Frontal cortex (tissue), 4 donors: Measurements from ENCODE around the gene PTH1R. TPM values are rescaled to one million over a fixed set of nuclear protein-coding genes. Genes with fewer than 3 reads are reported as not detected.
A peak's percentile ranks its signal among the peaks of the same experiment; 100 is the strongest.

Experiments used
- DNase-seq, 2 donors: peaks; one replicate each; pipeline ENCODE4 v3.0.0; 2012; ENCODE audit warnings: low spot score in 2 of 2
- FAIRE-seq: peaks from 2 replicates; lab custom pipeline; 2012; peaks lifted over from hg19 to GRCh38; lab: Jason Lieb, UNC
- total RNA-seq: library from RNA; depleted of rRNA; stranded (reverse); fragments of >200 nt; gene quantifications from one replicate; pipeline ENCODE4 v1.2.3, GENCODE V29; 2014
- donor health status: control.
- donor health status: control.
- donor health status: control.

PTH1R gene
- total RNA-seq, 1 donor from 2014 or later = 2.0 TPM

DNA sequence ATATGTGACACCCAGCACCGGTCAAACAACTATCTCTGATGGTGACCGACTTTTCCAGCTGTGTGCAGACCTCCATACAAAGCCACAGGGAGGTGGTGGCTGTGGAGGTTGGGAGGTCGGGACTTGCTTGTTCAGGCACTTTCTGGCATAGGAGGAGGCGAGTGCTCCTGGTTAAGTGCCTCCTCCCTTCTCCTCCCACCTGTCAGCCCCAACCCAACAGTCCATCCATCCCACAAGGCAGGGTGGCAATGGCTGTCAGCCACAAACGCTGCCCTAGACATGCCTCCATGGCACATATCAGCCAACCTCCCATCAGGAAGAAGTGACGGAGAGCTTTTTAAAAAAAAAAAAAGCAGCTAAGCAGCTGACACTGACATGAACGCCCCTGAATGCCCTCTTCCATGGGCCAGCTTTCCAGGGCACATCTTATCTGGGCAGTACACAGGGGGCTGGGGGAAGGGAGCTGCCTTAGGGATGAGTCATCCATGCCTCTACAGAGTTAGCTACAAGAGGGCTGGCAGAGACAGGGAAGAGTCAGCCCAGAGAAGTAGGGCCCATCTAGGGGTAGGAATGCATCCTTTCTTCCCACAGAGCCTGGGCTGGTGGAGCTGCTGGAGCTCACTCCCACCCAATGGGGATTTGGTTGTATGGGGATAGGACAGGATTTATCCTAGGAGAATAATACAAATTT, 57.8 kb downstream of the PTH1R start:
- FAIRE-seq (no peak), DNase-seq (peak in 1 of 2 donors; percentile 65)

DNA sequence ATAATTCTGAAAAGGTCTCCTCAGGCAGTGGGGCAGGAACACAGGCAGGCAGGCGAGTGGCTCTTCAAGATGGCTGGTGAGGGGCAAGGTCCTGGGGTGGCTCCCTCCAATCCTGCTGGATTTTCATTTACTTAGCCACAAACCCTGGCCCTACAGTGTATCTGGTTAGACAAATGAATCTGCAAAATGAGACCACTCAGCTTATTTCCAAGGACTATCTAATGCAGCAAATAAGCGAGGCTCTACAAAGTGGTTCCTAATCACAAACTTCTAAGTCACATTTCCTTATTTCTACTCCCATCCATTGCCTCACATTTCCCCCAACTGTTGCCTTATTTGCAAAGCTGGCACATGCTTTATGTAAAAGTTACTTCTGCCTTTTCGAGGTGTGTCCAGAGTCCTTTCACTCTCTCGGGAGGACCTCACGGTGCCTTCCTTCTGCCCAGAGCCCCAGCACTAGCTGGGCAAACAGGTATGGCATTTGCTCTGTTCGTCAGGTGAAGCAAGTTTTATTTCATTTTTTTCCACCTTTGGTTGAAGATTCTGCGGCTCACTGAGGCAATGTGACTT, 58.6 kb downstream of the PTH1R start:
- DNase-seq (no peak), FAIRE-seq (no peak)

DNA sequence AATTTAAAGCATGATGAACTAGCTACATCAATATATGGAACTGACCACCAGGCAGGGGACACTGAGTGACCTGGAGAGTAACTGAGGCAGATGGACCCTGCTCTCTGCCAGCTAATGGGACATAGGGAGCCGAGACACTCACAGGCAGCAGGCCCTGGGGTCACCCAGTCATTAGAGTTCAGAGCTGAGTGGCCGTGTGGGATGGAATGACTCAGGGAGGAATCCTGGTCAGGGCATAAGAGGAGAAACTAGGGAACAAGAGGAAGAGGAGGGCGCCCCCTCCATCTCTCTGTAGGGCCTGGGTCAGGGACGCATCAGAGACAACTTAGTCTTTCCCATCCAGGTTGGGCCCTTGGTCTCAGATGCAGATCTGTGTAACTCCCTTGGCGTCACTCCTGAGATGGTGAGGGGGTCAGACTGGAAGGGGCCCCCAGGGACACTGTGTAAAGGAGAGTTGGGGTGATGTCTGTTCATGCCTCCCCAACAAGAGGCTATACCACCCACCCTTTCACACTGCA, 59.3 kb downstream of the PTH1R start:
- no peak for FAIRE-seq
- DNase-seq = no peak

DNA sequence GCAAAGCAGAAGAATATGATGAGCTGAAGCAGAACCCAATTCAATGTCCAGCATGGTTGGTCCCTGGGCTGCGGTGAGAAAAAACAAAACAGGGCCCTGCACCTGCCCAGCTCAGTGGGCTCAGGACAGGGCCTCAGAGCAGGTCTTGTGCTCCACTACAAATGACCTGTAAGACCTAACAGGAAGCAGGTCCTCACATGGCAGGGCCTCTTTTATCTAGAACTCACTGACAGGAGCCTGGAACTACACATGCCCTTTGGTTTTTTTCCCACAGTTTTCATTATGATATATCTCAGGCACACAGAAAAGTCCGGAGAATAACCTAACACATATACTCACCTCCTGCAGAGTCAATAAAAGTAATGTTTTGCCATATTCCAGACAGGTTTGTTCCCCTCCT, 60.6 kb downstream of the PTH1R start:
- no peak for DNase-seq

DNA sequence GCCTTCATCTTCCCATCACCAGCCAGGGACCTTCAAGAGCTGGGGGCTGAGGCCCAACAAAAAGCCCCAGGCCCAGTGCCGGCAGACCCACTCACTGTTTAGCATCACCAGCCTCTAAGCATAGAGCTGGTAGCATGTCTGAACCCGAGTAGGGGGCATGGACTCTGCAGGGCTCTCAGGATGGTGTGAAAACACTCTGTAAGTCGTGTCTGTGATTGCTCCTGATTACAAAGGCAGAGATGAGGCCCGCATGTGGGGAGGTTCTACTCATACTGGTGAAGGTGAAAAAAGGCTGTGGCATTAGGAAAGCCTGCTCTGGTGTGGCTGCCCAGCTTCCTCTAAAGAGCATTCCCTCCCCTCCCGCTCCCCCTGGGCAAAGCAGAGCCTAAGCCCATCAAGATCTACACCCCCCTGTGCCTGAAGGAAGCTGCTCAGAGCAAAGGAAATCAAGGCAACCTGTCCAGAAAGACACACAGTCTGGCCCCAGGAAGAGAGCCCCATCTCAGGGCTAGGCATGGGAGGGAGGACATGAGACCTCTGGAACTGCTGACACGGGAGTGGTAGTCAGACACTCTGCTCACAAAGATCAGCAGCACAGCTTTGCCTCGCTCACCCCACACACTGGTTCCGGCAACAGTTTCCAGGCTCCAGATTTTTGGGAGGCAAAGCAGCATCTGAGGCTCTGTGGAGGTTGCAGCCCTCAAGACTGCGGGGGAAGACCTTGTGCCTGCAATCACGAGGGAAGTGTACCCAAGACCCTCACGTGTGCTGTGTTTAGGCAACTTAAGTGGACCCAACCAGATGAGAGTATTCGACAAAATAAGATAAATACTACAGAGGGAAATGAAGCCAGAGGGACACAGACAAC, 62.3 kb downstream of the PTH1R start:
- FAIRE-seq (no peak), DNase-seq (no peak)

More for the DNA sequence above, 60.6 kb downstream of the PTH1R start:
- no peak for FAIRE-seq

DNA sequence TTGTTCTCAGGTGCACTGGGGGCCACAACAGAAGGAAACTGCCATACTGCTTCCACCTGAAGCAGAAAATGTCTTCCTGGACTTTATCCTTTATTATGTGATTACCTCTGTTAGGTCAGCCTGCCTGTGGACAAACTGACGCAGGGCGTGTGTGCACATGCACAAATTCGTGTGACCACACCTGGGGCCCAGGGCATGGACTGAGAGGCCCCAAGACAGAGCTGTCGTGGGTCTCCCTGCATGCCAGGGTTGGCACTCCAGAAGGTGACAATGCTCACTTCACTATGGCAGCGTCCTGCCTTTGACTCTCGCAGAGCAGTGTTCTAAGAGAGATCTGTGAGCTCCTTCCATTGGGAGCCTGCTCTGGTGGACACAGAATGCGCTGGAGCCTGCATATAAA, 64.6 kb downstream of the PTH1R start:
- DNase-seq = no peak
- FAIRE-seq = no peak

DNA sequence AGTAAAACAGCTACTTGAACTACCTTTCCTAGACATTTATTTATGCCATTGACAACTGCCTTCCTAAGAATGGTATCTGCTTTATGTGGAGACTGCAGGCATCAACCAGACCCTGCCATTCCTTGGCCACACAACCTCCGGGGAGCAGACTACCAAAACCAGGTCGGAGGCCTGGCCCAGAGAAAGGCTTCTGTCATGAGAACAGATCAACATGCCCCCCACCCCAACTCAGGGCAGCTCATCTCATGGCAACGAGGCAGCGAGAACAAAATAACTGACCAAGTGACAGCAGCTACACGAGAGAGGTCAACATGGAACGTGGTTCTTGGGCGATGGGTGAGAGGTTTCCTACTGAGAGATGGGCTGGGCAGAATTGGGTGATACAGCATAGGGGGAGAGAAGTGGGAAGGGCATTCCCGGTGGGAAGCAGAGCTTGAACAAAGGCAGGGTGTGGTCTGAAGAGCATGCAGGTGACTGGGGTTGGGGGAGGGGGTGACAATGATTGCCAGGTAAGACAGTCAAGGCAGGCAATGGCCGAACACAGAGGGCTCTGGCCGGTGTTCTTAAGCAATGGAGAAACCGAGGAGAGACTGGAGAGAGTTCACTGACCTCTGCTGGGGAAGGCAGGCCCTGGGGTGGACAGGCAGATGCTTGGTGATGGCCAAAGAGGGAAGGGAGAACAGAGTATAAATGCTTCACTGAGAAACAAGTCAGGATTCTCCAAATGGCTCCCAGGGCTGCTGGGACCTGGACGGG, 65.1 kb downstream of the PTH1R start:
- DNase-seq (no peak), FAIRE-seq (no peak)

DNA sequence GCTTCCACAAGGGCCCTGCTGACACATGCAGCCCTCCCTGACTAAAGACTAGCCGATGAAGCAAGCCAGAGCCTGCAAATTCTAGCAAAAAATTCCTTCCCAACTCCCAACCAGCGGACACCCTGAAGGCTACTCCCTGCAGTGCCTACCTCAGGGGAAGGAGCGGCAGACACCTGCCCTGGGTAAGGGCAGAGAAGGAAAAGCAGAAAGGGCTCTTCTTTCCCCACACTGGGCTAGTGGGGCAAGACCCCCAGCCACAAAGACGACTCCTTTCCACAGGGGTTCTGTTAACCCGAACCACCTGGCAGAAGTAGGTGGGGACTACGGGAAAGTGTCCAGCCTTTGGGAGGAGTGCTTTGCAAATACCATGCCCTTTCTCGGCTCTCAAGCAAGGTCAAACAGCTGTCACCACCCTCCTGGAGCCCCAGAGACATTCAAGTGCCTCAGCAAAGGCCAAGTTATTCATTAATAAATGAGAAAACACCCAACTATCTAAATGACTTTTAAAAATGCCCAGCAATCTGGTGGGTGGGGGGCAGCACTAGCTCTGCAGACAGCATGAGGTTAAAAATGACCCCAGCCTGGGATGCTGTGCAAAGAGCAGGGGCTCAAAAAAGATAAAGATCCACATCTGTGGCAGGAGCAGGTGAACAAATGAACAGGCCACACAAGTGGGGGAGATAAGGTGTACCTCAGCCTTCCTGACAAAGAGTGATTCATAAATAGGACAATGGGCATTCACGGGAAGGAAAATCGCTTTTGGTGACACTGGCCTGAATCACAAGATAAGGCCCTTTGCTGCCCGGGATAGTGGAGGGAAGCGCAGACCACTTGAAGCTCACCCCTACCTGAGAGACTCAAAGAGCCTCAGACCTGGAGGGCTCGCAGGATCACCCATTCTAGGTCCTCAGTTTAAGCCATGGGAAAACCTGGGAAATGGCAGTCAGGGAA, 66.0 kb downstream of the PTH1R start:
- FAIRE-seq (no peak), DNase-seq (no peak)

DNA sequence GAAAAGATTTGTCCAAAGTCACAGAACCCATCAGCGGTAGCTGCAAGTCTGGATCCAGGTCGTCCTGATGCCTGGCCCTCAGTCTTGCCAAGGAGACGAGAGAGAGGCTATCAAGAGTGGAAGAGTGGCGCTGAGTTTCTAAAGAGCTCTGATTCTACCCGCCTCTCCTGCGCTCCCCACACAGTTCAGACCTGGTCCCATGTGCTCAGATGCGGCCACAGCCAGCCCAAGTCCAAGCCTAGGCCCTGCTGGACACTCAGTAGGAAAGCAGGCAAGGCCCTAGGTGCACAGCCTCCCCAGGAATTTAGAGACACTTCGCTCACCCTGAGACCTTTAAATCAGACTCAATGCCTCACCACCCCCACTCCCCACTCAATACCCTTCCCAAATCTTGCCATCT, 66.7 kb downstream of the PTH1R start:
- DNase-seq = no peak
- FAIRE-seq = no peak

DNA sequence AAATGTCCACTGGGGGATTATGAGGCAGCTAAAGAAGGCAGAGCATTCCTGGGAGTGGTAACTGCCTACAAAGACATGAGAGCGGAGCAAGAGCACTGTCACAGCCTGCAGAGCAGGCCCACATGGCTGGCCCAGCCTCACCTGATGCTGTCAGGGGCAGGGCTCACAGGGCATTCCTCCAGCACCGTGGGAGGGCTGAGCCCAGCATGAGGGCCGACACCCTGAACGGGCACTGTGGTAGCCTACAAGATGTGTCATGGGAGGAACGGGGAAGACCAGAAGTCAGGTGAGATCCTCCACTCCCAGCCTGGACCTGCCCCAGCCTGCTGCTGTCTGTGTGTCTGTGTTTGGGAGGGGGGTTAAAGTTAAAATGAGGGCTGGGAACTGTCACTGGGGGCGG, 68.9 kb downstream of the PTH1R start:
- DNase-seq (no peak), FAIRE-seq (no peak)

DNA sequence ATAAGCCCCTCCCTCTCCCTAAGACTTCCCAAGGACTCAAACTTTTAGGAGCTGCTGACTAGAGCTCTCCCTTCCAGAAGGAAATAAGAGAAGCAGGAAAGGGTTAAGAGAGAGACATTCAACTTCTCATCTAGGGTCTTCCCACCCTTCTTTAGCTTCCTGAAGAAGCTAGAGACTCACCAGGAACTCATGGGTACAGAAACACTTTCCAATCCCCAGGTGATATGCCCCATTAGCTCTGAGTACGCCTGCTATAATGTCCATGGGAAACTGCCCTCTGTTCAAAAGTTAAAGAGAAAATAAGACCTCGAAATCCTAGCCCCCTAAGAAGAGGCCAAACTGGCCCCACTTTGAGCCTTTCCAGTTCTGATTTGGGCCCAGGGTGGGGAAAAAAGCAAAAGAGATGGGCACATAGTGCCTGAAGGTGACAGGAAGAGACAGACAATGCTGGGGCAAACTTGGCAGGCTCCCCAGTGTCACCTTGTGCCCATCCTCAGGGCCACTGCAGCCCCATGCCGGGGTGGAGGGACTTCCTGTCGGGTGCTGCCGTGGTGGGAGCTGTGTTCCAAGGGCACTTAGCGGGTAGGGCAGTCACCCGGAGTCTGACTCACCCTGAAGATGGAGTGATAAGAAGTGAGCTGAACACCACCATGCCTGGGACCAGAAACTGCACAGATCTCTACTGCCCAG, 69.5 kb downstream of the PTH1R start:
- DNase-seq (no peak), FAIRE-seq (no peak)

DNA sequence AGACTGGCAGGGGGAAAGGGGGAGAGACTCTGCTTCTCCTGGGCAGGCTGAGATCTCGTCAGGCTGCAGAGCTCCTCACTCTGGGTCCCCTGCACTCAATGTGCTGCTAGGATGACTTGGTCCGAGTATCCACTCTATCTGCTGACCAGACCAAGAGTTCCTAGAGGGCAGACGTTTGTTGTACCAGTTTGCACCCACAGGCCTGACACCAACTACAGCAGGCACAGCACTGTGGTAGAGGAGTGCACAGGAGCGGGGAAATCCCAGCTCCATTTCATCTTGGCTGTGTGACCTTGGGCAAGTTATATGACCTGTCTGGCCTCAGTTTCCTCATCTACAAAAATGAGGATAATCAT, 70.0 kb downstream of the PTH1R start:
- DNase-seq = no peak
- FAIRE-seq = no peak

DNA sequence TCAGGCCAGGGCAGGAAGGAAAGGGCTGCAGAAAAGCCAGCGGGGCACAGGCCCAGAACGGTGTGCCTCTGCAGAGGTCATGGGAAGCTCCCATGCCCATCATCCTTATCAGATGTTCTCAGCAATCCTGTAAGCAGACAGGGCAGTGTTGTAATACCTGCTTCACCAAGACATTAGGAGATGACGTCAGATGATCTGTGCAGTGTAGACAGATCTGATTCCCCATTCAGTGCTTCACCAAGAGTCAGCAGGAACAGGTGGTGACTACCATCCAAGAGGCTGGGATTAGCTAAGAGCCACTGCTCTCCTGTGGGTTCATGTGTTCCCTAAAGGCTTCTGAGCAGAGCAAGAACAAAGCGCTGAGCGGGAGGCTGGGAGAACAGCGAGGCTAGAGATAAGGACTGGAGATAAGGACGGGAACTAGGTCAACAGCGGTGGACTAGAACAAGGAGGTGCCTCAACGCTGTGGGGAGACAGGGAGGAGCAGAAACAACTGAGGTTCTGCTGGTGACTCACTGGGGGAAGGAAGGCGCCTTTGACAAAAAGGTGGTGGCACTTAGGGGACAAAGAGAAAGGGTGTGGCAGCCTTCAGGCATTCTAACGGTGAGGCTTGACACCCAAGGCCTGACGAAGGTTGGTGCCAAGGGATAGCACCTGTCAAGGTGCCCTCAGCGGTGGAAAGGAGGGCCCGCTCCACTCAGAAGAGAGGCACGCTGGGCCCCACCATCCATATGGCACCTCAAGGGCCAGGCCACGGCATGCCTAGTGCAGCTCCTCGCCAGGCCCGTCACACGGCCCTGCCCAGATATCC, 70.7 kb downstream of the PTH1R start:
- FAIRE-seq (no peak), DNase-seq (no peak)

DNA sequence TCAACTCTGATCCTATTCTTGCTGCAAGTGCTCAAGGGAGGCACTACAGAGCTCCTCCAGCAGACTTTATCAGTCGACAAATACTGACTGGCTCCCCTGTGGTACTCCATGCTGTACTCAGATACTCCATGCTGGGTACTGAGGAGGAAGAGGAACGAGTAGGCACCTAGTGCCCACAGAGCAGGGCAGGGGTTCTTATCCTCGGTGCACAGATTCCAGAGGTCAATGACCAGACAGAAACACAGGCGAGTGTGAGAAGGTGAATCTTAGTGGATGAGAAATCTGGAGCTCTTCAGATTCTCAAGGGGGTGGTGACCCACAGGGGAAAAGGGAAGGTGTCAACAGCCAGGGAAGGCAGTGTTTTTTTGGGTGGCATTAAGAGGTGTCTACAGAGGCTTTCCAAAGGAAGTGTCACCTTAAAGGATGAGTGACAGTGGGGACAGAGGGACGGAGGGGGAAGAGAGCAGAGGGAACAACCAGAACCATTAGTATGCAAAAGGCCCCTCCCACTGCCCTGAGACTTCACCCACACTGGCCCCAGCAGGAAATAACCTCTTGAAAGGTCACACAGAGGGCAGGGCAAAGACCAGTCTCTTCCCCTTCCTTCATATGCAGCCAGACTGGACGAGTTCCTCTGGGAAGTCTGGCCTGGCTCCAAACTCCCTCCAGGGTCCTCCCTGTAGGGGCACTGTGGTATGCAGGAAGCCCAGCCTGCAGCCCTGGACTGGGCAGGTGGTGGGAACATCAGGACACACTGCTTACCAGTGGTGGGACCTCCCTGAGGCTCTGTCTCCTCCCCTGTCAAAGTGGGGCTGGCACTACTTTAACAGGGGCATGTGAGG, 71.5 kb downstream of the PTH1R start:
- DNase-seq (no peak), FAIRE-seq (no peak)

DNA sequence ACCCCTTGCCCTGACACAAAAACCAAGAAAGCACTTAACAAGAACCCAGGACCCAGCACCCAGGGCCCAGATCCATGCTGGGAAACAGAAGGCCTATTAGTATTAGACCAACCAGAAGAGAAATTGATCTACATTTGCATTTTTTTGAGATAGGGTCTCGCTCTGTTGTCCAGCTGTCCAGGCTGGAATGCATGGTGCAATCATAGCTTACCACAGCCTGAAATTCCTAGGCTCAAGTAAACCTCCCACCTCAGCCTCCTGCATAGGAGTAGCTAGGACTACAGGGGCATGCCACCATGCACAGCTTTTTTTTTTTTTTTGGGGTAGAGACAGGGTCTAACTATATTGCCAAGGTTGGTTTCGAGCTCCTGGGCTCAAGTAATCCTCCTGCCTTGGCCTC, 72.7 kb downstream of the PTH1R start:
- no peak for FAIRE-seq
- no peak for DNase-seq

DNA sequence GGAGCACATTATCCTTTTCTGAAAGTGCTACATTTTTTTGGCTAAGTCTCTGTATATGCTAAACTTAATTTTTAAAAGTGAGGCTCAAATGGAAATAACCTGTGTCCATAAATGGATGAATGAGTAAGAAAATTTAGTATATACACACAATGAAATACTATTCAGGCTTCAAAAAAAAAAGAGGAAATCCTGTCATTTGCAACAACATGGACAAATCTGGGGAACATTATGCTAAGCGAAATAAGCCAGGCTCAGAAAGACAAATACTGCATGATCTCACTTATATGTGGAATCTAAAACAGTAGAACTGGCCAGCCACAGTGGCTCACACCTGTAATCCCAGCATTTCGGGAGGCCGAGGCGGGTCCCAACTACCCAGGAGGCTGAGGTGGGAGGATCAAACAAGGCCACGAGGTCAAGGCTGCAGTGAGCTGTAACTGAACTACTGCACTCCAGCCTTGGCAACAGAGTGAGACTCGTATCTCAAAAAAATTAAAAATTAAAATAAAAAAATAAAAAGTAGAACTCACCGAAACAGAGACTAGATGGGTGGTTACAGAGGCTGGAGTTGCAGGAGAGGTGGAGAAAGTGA, 73.2 kb downstream of the PTH1R start:
- no peak for DNase-seq
- no peak for FAIRE-seq

DNA sequence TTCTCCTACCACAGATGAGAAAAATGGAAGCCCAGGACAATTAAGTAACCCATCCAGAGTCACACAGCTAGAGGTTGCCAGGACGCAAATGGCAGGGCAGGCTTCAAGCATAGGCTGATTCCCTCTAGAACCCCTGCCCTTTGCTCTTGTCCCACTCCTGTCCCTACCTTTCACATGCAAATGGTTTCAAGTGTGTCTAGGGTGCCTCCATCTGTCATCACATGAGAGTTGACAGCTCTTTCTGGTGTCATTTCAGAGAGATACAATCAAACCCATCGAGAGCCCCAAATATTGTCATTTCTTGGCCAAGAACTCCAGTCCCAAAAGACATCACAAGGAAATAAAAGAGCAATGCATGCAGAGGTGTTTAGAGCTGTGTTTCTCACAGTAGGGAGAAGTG, 75.3 kb downstream of the PTH1R start:
- DNase-seq (no peak), FAIRE-seq (no peak)
